Kidney epithelial cell (primary cell): ENCODE results near the gene NT5DC4. TPM values are rescaled to one million over a fixed set of nuclear protein-coding genes. Genes with fewer than 3 reads are reported as not detected.
A peak's percentile ranks its signal among the peaks of the same experiment; 100 is the strongest.

Experiments
- DNase-seq: peaks from one replicate; pipeline ENCODE4 v3.0.0-alpha.2; 2010; ENCODE audit warnings: low read depth
- H3K27me3 ChIP-seq: 2 replicates; pipeline ENCODE4 v1.6.0; 2011; ENCODE audit warnings: low read length; ENCODE audit not compliant: control insufficient read depth, insufficient read depth
- H3K36me3 ChIP-seq: 2 replicates; pipeline ENCODE4 v1.5.1; 2011; ENCODE audit warnings: low read length; ENCODE audit not compliant: control insufficient read depth, insufficient read depth
- H3K4me3 ChIP-seq: 2 replicates; pipeline ENCODE4 v1.5.1; 2011; ENCODE audit warnings: low read depth, mild to moderate bottlenecking, control low read depth, low read length
- CTCF ChIP-seq: IDR thresholded peaks from 2 replicates; pipeline ENCODE4 v1.5.1; 2011; ENCODE audit warnings: mild to moderate bottlenecking, moderate library complexity, low read length, control low read depth, inconsistent platforms; ENCODE audit not compliant: insufficient read depth, poor library complexity, severe bottlenecking
- total RNA-seq: library from RNA; depleted of rRNA; stranded (reverse); fragments of >200 nt; gene quantifications from 2 replicates; pipeline ENCODE4 v1.2.3, GENCODE V29; 2015

The NT5DC4 gene
- total RNA-seq, 1 donor from 2014 or later: not detected

- no peak for TF ChIP-seq CTCF
Observed at GRCh38 chr2:112764071-112765044, 43.5 kb downstream of the NT5DC4 start, which contains the start of gene CKAP2L. Gene CKAP2L, minus strand, starts transcription at chr2:112764609. Its CDS starts 11 bp downstream, at chr2:112764598.

GRCh38 chr2:112765251-112765650 lies 44.4 kb downstream of the NT5DC4 start:
- Histone ChIP-seq H3K36me3 (no peaks in the 10 kb centered on the region), H3K4me3 (peak overlapping the region; percentile 92), H3K27me3 (no peaks in the 10 kb centered on the region)
- no peak for DNase-seq
- no peak for TF ChIP-seq CTCF

More at GRCh38 chr2:112764071-112765044, 43.5 kb downstream of the NT5DC4 start, which contains the start of gene CKAP2L:
- Histone ChIP-seq H3K4me3 (peak within 1 kb of the TSS; percentile 92), H3K27me3 (no peaks in the 10 kb centered on the region), H3K36me3 (no peaks in the 10 kb centered on the region)
- DNase-seq: peak; percentile 98

- DNase-seq: no peak
- Histone ChIP-seq H3K27me3 (no peaks in the 10 kb centered on the region), H3K36me3 (no peaks in the 10 kb centered on the region), H3K4me3 (no peak overlapping the region)
- no peak for TF ChIP-seq CTCF
Observed at GRCh38 chr2:112767693-112768330, 47.0 kb downstream of the NT5DC4 start.

GRCh38 chr2:112768432-112768831 lies 47.6 kb downstream of the NT5DC4 start:
- Histone ChIP-seq H3K36me3 (no peaks in the 10 kb centered on the region), H3K27me3 (no peaks in the 10 kb centered on the region), H3K4me3 (no peak overlapping the region)
- TF ChIP-seq CTCF: no peak
- DNase-seq: no peak

GRCh38 chr2:112772322-112772721 lies 51.5 kb downstream of the NT5DC4 start:
- no peak for DNase-seq
- H3K36me3 ChIP-seq: no peaks in the 10 kb centered on the region
- no peak for TF ChIP-seq CTCF
- no peaks in the 10 kb centered on the region for H3K27me3 ChIP-seq
- no peak overlapping the region for H3K4me3 ChIP-seq
